Activated CD8-positive, alpha-beta memory T cell treated with anti-CD3 and anti-CD28 coated beads, Interleukin-2, amount 50 U/mL, for 48 hours (primary cell): ENCODE results near the gene ZNF346.

ENCODE experiments used
- DNase-seq: peaks from one replicate; pipeline ENCODE4 v3.0.0-alpha.2; 2020

ZNF346 gene

GRCh38 chr5:177096162-177097015 lies 73.9 kb downstream of the ZNF346 start:
- DNase-seq, result no peak

- DNase-seq, result no peak
These were observed 74.8 kb downstream of the ZNF346 start for GRCh38 chr5:177097016-177097985.

GRCh38 chr5:177098120-177098469 lies 75.6 kb downstream of the ZNF346 start:
- DNase-seq, result no peak

GRCh38 chr5:177098470-177099141 lies 76.1 kb downstream of the ZNF346 start:
- DNase-seq, result no peak

- no peak for DNase-seq
These were observed 77.1 kb downstream of the ZNF346 start for GRCh38 chr5:177099422-177100093.

- DNase-seq, result no peak
These were observed 78.2 kb downstream of the ZNF346 start for GRCh38 chr5:177100714-177101121.

GRCh38 chr5:177103523-177104253 lies 81.2 kb downstream of the ZNF346 start:
- no peak for DNase-seq

GRCh38 chr5:177105691-177106476 lies 83.4 kb downstream of the ZNF346 start:
- no peak for DNase-seq

- no peak for DNase-seq
These were observed 84.7 kb downstream of the ZNF346 start for GRCh38 chr5:177107159-177107558.

- DNase-seq, result no peak
These were observed 87.3 kb downstream of the ZNF346 start for GRCh38 chr5:177109810-177110209.

GRCh38 chr5:177111720-177112394 lies 89.4 kb downstream of the ZNF346 start:
- DNase-seq, result peak; percentile 88

GRCh38 chr5:177112589-177113220 lies 90.2 kb downstream of the ZNF346 start:
- DNase-seq, result no peak

- DNase-seq, result peak; percentile 93
These were observed 91.3 kb downstream of the ZNF346 start for GRCh38 chr5:177113566-177114424.

GRCh38 chr5:177116631-177117373 lies 94.3 kb downstream of the ZNF346 start:
- DNase-seq, result peak; percentile 91

- no peak for DNase-seq
These were observed 95.0 kb downstream of the ZNF346 start for GRCh38 chr5:177117441-177118045.

- no peak for DNase-seq
These were observed 100.1 kb downstream of the ZNF346 start for GRCh38 chr5:177122566-177122965.

GRCh38 chr5:177123789-177124485 lies 101.4 kb downstream of the ZNF346 start:
- no peak for DNase-seq
